ENCODE results near the gene CEP170. TPM values are rescaled to one million over a fixed set of nuclear protein-coding genes. Genes with fewer than 3 reads are reported as not detected.
"Not testable (repeated sequence)": the region's sequence is repeated elsewhere in the genome, so short reads cannot be mapped to it uniquely, and the experiment has no call there.

The CEP170 gene
- total RNA-seq, 1 donor from 2014 or later: 125 TPM

- H3K4me1 Mint-ChIP-seq (ENCODE audit: unreplicated experiment): peaks cover 19% of the 10 kb centered on the region
- not testable (repeated sequence) for H3K9me3 Mint-ChIP-seq (ENCODE audit: unreplicated experiment); H3K4me3 Mint-ChIP-seq (ENCODE audit: unreplicated experiment); DNase-seq (ENCODE audit: extremely low spot score, unreplicated experiment); H3K36me3 Mint-ChIP-seq (ENCODE audit: unreplicated experiment); H3K27ac Mint-ChIP-seq (ENCODE audit: unreplicated experiment); H3K27me3 Mint-ChIP-seq (ENCODE audit: unreplicated experiment)
Measured at GRCh38 chr1:243101551-243102050, 153.5 kb downstream of the CEP170 start.

GRCh38 chr1:243087368-243087767, 167.7 kb downstream of the CEP170 start:
- H3K4me3 Mint-ChIP-seq (ENCODE audit: unreplicated experiment); H3K27ac Mint-ChIP-seq (ENCODE audit: unreplicated experiment); DNase-seq (ENCODE audit: extremely low spot score, unreplicated experiment); H3K4me1 Mint-ChIP-seq (ENCODE audit: unreplicated experiment); H3K27me3 Mint-ChIP-seq (ENCODE audit: unreplicated experiment); H3K36me3 Mint-ChIP-seq (ENCODE audit: unreplicated experiment); H3K9me3 Mint-ChIP-seq (ENCODE audit: unreplicated experiment): not testable (repeated sequence)

Other genes with a start within 250 kb of the CEP170 start
- 26.7 and 30.4 TPM in 2 replicates for gene SDCCAG8, start 760 bp upstream of the CEP170 start, total RNA-seq